NB4 (cell line): ENCODE data around the gene CLDN7.

Source experiments
- CTCF ChIP-seq: IDR thresholded peaks from one replicate; pipeline ENCODE4 v1.5.1; 2012; ENCODE audit warnings: low read depth, low read length
- MAX ChIP-seq: IDR thresholded peaks from 2 replicates; pipeline ENCODE4 v1.6.1; 2011; ENCODE audit warnings: low read depth, low read length
- POLR2A ChIP-seq: IDR thresholded peaks from 2 replicates; pipeline ENCODE4 v1.6.1; 2011; ENCODE audit warnings: mild to moderate bottlenecking; ENCODE audit not compliant: insufficient read length; ENCODE audit errors: extremely low read depth

GRCh38 chr17:7261379-7262191 lies 693 bp downstream of the CLDN7 start:
- TF ChIP-seq POLR2A: no peak
- TF ChIP-seq CTCF: no peak
- no peak for TF ChIP-seq MAX
